OCI-LY7 (cell line): ENCODE results near the gene FNIP1. TPM values are rescaled to one million over a fixed set of nuclear protein-coding genes. Genes with fewer than 3 reads are reported as not detected.

Experiments used
- BruUV-seq: library from RNA; stranded (reverse); fragments of 400-500 nt; replicated peaks from 2 replicates; lab custom pipeline; 2021; lab: Mats Ljungman, UMichigan
- CTCF ChIA-PET: fragments of 300-600 bp; sonication (Branson Sonifier 250); formaldehyde crosslinking; loops from one replicate; lab custom pipeline; 2022; ENCODE audit warnings: antibody characterized with exemption; ENCODE audit not compliant: unreplicated experiment; lab: Charles Lee
- POLR2A ChIA-PET: fragments of 300-600 bp; sonication (Branson Sonifier 250); formaldehyde crosslinking; loops from one replicate; lab custom pipeline; 2022; ENCODE audit warnings: antibody characterized with exemption; lab: Charles Lee
- DNase-seq: peaks from one replicate; pipeline ENCODE4 v3.0.0-alpha.2; 2015; ENCODE audit warnings: low spot score
- H2AFZ ChIP-seq: fragments of 200-600 bp; sonication (generic), shearing (Covaris generic); 2 replicates; pipeline ENCODE4 v1.6.1; 2014; ENCODE audit warnings: mild to moderate bottlenecking, antibody characterized with exemption, low read length, moderate library complexity
- H3K27ac ChIP-seq: fragments of 200-600 bp; sonication (generic); 2 replicates; pipeline ENCODE4 v1.5.1; 2014; ENCODE audit warnings: mixed run types, low read depth, mild to moderate bottlenecking, moderate library complexity, low read length, inconsistent platforms; ENCODE audit not compliant: poor library complexity, severe bottlenecking
- H3K36me3 ChIP-seq: fragments of 200-600 bp; sonication (generic); 2 replicates; pipeline ENCODE4 v1.6.1; 2014; ENCODE audit warnings: mild to moderate bottlenecking, antibody characterized with exemption, low read length, moderate library complexity, mixed read lengths; ENCODE audit not compliant: insufficient read depth
- H3K4me1 ChIP-seq: fragments of 200-600 bp; sonication (generic); 2 replicates; pipeline ENCODE4 v1.5.1; 2014; ENCODE audit warnings: mild to moderate bottlenecking, low read length; ENCODE audit not compliant: insufficient read depth, poor library complexity, severe bottlenecking
- H3K4me2 ChIP-seq: fragments of 200-600 bp; sonication (generic); 2 replicates; pipeline ENCODE4 v1.6.1; 2014; ENCODE audit warnings: mild to moderate bottlenecking, low read length
- H3K4me3 ChIP-seq: fragments of 200-600 bp; sonication (generic); 2 replicates; pipeline ENCODE4 v1.5.1; 2014; ENCODE audit warnings: mild to moderate bottlenecking, low read depth, low read length; ENCODE audit not compliant: poor library complexity, severe bottlenecking
- H3K79me2 ChIP-seq: fragments of 200-600 bp; sonication (generic); 2 replicates; pipeline ENCODE4 v1.6.1; 2016; ENCODE audit warnings: low read depth, mild to moderate bottlenecking, low read length, moderate library complexity, mixed read lengths; ENCODE audit not compliant: insufficient read depth
- H3K9me2 ChIP-seq: fragments of 200-600 bp; sonication (generic); 2 replicates; pipeline ENCODE4 v1.6.1; 2016; ENCODE audit warnings: mild to moderate bottlenecking, low read length, mixed read lengths; ENCODE audit not compliant: insufficient read depth
- H3K9me3 ChIP-seq: fragments of 200-600 bp; sonication (generic); 2 replicates; pipeline ENCODE4 v1.6.1; 2014; ENCODE audit warnings: mild to moderate bottlenecking, mixed run types, low read length, mixed read lengths
- H4K20me1 ChIP-seq: fragments of 200-600 bp; sonication (generic); 2 replicates; pipeline ENCODE4 v1.6.1; 2014; ENCODE audit warnings: mild to moderate bottlenecking, antibody characterized with exemption, low read length, moderate library complexity, mixed read lengths; ENCODE audit not compliant: insufficient read depth
- CTCF ChIP-seq: fragments of 200-600 bp; sonication (generic); conservative IDR thresholded peaks from 2 replicates; pipeline ENCODE4 v1.5.1; 2014; ENCODE audit warnings: mild to moderate bottlenecking, antibody characterized with exemption, low read length, moderate library complexity, mixed read lengths
- EZH2phosphoT487 ChIP-seq: fragments of 200-600 bp; sonication (generic); IDR thresholded peaks from 2 replicates; pipeline ENCODE4 v1.6.1; 2018; ENCODE audit warnings: low read depth, borderline replicate concordance, mild to moderate bottlenecking, mixed run types, antibody characterized with exemption, low read length, moderate library complexity, mixed read lengths
- intact Hi-C: fragments of 100-400 bp; cut with micrococcal nuclease; formaldehyde crosslinking; loops from one replicate; pipeline ENCODE4 v1.10.0; 2022; ENCODE audit not compliant: unreplicated experiment
- total RNA-seq, 2 experiments: library from RNA; depleted of rRNA in 1 of 2; stranded (reverse); fragments of >200 nt in 1 of 2; shearing (Covaris generic) in 1 of 2; gene quantifications; 2 replicates each; pipeline ENCODE4 v1.2.3, GENCODE V29; 2014 to 2022

The FNIP1 gene
- total RNA-seq, 2 experiments from 2014 or later: 19.4 to 20.6 TPM

GRCh38 chr5:131771692-131772091 is 25.1 kb downstream of the FNIP1 start:
- Histone ChIP-seq H3K4me1 (peaks cover 3% of the 10 kb centered on the region), H4K20me1 (peaks cover 3% of the 10 kb centered on the region; the same call in 1 of the 2 replicates), H3K4me3 (no peak overlapping the region), H3K4me2 (no peak overlapping the region), H3K9me3 (peaks cover 8% of the 10 kb centered on the region; the same call in 1 of the 2 replicates), H3K36me3 (no peaks in the 10 kb centered on the region), H2AFZ (no peak overlapping the region), H3K9me2 (no peaks in the 10 kb centered on the region), H3K79me2 (peaks cover 67% of the 10 kb centered on the region; the same call in 1 of the 2 replicates), H3K27ac (no peak overlapping the region)
- TF ChIP-seq EZH2phosphoT487: no peak
- no peak for TF ChIP-seq CTCF
- intact Hi-C loops: no loop called here
- DNase-seq: no peak
- POLR2A ChIA-PET: interaction anchor here (0.5 kb wide), 1 partner anchor 129 kb away, joined by 3 read pairs; no protein-coding TSS in a partner anchor
- no TSS peak for BruUV-seq
- CTCF ChIA-PET: no interaction called here

GRCh38 chr5:131769961-131770360 is 26.9 kb downstream of the FNIP1 start:
- BruUV-seq: no TSS peak
- no peak overlapping the region for H3K27ac ChIP-seq
- peaks cover 3% of the 10 kb centered on the region for H3K4me1 ChIP-seq
- DNase-seq: no peak
- peaks cover 65% of the 10 kb centered on the region; the same call in 1 of the 2 replicates for H3K79me2 ChIP-seq
- H3K9me2 ChIP-seq: no peaks in the 10 kb centered on the region
- H3K4me2 ChIP-seq: no peak overlapping the region
- H2AFZ ChIP-seq: no peak overlapping the region
- TF ChIP-seq CTCF: no peak
- no peak for TF ChIP-seq EZH2phosphoT487
- H3K9me3 ChIP-seq: peaks cover 8% of the 10 kb centered on the region; the same call in 1 of the 2 replicates
- POLR2A ChIA-PET: interaction anchor here (0.6 kb wide), 1 partner anchor 19 kb away, joined by 4 read pairs; no protein-coding TSS in a partner anchor
- intact Hi-C loops: no loop called here
- CTCF ChIA-PET: no interaction called here
- H4K20me1 ChIP-seq: peaks cover 2% of the 10 kb centered on the region; the same call in 1 of the 2 replicates
- H3K36me3 ChIP-seq: peaks cover 4% of the 10 kb centered on the region
- no peak overlapping the region for H3K4me3 ChIP-seq

- no peak overlapping the region for H3K27ac ChIP-seq
- peaks cover 8% of the 10 kb centered on the region; the same call in 1 of the 2 replicates for H3K9me3 ChIP-seq
- H3K4me3 ChIP-seq: no peak overlapping the region
- peaks cover 10% of the 10 kb centered on the region for H3K36me3 ChIP-seq
- DNase-seq: no peak
- H3K9me2 ChIP-seq: no peaks in the 10 kb centered on the region
- peaks cover 3% of the 10 kb centered on the region for H3K4me1 ChIP-seq
- intact Hi-C loops: no loop called here
- no peaks in the 10 kb centered on the region; the same call in 1 of the 2 replicates for H4K20me1 ChIP-seq
- no peak overlapping the region for H2AFZ ChIP-seq
- no peak for TF ChIP-seq EZH2phosphoT487
- no peak for TF ChIP-seq CTCF
- no TSS peak for BruUV-seq
- POLR2A ChIA-PET: no interaction called here
- H3K79me2 ChIP-seq: peaks cover 59% of the 10 kb centered on the region; the same call in 1 of the 2 replicates
- H3K4me2 ChIP-seq: no peak overlapping the region
- CTCF ChIA-PET: no interaction called here
These were observed 27.5 kb downstream of the FNIP1 start for GRCh38 chr5:131769336-131769735.
